ENCODE data around the gene ARAP3. TPM values are rescaled to one million over a fixed set of nuclear protein-coding genes. Genes with fewer than 3 reads are reported as not detected.

Gene ARAP3
- total and polyA plus RNA-seq, 9 of the 15 experiments (the other 6 are each of a cell fraction or from before 2014, with no cell fraction given): 0.83 to 25.7 (median 6.4) TPM

GRCh38 chr5:141680751-141681201 lies 1.3 kb downstream of the ARAP3 start (continued):
- TF ChIP-seq ZNF318 (IDR thresholded peaks at IDR 0.05; ENCODE audit: borderline replicate concordance in 1 of 2, low read depth in 1 of 2) (no peak), CHAMP1 (IDR thresholded peaks at IDR 0.05) (no peak), SNAPC5 (CRISPR knock-in tag; IDR thresholded peaks at IDR 0.05) (no peak)

All from K562 (cell line).